SK-N-SH treated with all-trans-retinoic acid at 6 μM for 48 hours (cell line): ENCODE measurements around the gene CHRNG.

Source experiments
- ATAC-seq: fragments of 200-7000 bp; cut with Tn5 transposase; 3 replicates; pipeline ENCODE4 v1.9.1; 2020; ENCODE audit warnings: mild to moderate bottlenecking, moderate library complexity
- ARNTL ChIP-seq: fragments of 450-650 bp; formaldehyde crosslinking; IDR thresholded peaks from 2 replicates; pipeline ENCODE4 v1.5.0; 2020; ENCODE audit warnings: low read depth, mild to moderate bottlenecking, moderate library complexity, borderline replicate concordance
- BACH2 ChIP-seq: fragments of 250-450 bp; sonication (Bioruptor Pico); IDR thresholded peaks from 2 replicates; pipeline ENCODE4 v1.9.0; 2021; ENCODE audit warnings: mild to moderate bottlenecking, borderline replicate concordance
- ESRRG ChIP-seq: fragments of 250-450 bp; sonication (Bioruptor Pico); IDR thresholded peaks from 2 replicates; pipeline ENCODE4 v1.6.1; 2021; ENCODE audit warnings: mild to moderate bottlenecking
- GLIS3 ChIP-seq: fragments of 250-450 bp; sonication (Bioruptor Pico); IDR thresholded peaks from 2 replicates; pipeline ENCODE4 v1.5.0; 2020; ENCODE audit warnings: mild to moderate bottlenecking, moderate library complexity
- ISL1 ChIP-seq: fragments of 250-450 bp; sonication (Bioruptor Pico); IDR thresholded peaks from 2 replicates; pipeline ENCODE4 v2.1.2; 2022; ENCODE audit warnings: mild to moderate bottlenecking, moderate library complexity
- OSR1 ChIP-seq: fragments of 250-450 bp; sonication (Bioruptor Pico); IDR thresholded peaks from 2 replicates; pipeline ENCODE4 v1.8.0; 2022; ENCODE audit warnings: moderate library complexity, mild to moderate bottlenecking, inconsistent platforms
- RARB ChIP-seq: fragments of 250-450 bp; sonication (Bioruptor Pico); IDR thresholded peaks from 2 replicates; pipeline ENCODE4 v1.8.0; 2021; ENCODE audit warnings: mild to moderate bottlenecking, moderate library complexity
- SNAI2 ChIP-seq: fragments of 250-450 bp; sonication (Bioruptor Pico); IDR thresholded peaks from 2 replicates; pipeline ENCODE4 v1.5.0; 2020; ENCODE audit warnings: mild to moderate bottlenecking, moderate library complexity
- TCF4 ChIP-seq: fragments of 250-450 bp; sonication (Bioruptor Pico); IDR thresholded peaks from 2 replicates; pipeline ENCODE4 v1.8.0; 2021; ENCODE audit warnings: mild to moderate bottlenecking, moderate library complexity, borderline replicate concordance
- ZC3H10 ChIP-seq: fragments of 250-450 bp; sonication (Bioruptor Pico); IDR thresholded peaks from 2 replicates; pipeline ENCODE4 v1.5.1; 2021; ENCODE audit warnings: mild to moderate bottlenecking, moderate library complexity
- ZFP3 ChIP-seq: fragments of 250-450 bp; sonication (Bioruptor Pico); IDR thresholded peaks from 2 replicates; pipeline ENCODE4 v1.5.0; 2020; ENCODE audit warnings: mild to moderate bottlenecking, moderate library complexity
- ZNF565 ChIP-seq: fragments of 450-650 bp; formaldehyde crosslinking; conservative IDR thresholded peaks from 2 replicates; pipeline ENCODE4 v1.5.0; 2020; ENCODE audit warnings: low read depth, mild to moderate bottlenecking, moderate library complexity
- ZNF8 ChIP-seq: fragments of 450-650 bp; formaldehyde crosslinking; IDR thresholded peaks from 2 replicates; pipeline ENCODE4 v1.5.0; 2020; ENCODE audit warnings: mild to moderate bottlenecking, moderate library complexity
- TF ChIP-seq, protein P1 (sequence below): fragments of 250-450 bp; sonication (Bioruptor Pico); IDR thresholded peaks from 2 replicates; pipeline ENCODE4 v1.5.1; 2020; ENCODE audit warnings: low read depth, mild to moderate bottlenecking, moderate library complexity
- TF ChIP-seq, protein P2 (sequence below): fragments of 250-450 bp; sonication (Bioruptor Pico); IDR thresholded peaks from 2 replicates; pipeline ENCODE4 v1.8.0; 2021; ENCODE audit warnings: low read depth, mild to moderate bottlenecking, moderate library complexity, borderline replicate concordance
- TF ChIP-seq, protein P3 (sequence below): fragments of 250-450 bp; sonication (Bioruptor Pico); IDR thresholded peaks from 2 replicates; pipeline ENCODE4 v1.8.0; 2020; ENCODE audit warnings: mild to moderate bottlenecking, moderate library complexity, borderline replicate concordance
- TF ChIP-seq, protein P4 (sequence below): fragments of 250-450 bp; sonication (Bioruptor Pico); IDR thresholded peaks from 2 replicates; pipeline ENCODE4 v1.5.0; 2020; ENCODE audit warnings: mild to moderate bottlenecking, moderate library complexity

The CHRNG gene, protein sequence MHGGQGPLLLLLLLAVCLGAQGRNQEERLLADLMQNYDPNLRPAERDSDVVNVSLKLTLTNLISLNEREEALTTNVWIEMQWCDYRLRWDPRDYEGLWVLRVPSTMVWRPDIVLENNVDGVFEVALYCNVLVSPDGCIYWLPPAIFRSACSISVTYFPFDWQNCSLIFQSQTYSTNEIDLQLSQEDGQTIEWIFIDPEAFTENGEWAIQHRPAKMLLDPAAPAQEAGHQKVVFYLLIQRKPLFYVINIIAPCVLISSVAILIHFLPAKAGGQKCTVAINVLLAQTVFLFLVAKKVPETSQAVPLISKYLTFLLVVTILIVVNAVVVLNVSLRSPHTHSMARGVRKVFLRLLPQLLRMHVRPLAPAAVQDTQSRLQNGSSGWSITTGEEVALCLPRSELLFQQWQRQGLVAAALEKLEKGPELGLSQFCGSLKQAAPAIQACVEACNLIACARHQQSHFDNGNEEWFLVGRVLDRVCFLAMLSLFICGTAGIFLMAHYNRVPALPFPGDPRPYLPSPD

DNA sequence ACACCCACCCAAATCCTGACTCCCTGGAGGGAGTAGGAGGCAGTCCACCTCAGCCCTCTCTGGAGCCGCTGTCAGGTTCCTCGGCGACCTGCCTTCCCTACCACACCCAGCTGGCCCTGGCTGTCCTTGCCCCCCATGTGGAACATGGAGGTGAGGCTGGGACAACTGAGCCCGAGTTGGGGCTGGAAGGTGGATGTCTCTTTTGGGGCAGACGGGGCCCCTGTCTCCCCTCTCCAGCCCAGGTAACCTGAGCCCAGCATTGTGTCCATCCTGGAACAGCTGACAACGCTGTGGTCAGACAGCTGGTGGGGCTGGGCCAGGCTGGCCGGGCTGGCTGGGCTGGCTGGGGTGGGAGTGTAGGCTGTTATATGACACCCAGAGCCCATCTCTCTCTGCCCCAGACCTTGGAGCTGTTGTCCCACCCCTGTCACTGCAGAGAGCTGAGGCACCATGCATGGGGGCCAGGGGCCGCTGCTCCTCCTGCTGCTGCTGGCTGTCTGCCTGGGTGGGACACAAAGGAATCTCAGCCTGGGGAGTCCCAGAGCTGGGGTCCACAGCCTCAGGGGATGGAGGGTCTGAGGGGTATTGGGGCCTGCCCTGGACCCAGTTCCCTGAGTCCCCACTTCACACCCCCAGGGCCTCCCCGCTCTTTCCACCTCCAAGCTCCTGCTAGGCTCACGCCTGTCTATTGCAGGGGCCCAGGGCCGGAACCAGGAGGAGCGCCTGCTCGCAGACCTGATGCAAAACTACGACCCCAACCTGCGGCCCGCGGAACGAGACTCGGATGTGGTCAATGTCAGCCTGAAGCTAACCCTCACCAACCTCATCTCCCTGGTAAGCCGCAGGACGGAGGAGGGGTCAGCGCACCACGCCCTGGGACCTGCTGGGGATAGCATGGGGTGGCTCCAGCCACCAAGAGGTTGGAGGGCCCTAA, at the start of gene CHRNG:
TSS of gene CHRNG (plus strand) at position 395 of the 934 bp plus-strand sequence. CDS start at position 451, 56 bp downstream.
- TF ChIP-seq, protein P1, sequence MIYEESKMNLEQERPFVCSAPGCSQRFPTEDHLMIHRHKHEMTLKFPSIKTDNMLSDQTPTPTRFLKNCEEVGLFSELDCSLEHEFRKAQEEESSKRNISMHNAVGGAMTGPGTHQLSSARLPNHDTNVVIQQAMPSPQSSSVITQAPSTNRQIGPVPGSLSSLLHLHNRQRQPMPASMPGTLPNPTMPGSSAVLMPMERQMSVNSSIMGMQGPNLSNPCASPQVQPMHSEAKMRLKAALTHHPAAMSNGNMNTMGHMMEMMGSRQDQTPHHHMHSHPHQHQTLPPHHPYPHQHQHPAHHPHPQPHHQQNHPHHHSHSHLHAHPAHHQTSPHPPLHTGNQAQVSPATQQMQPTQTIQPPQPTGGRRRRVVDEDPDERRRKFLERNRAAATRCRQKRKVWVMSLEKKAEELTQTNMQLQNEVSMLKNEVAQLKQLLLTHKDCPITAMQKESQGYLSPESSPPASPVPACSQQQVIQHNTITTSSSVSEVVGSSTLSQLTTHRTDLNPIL (CRISPR knock-in tag): no peak
- TF ChIP-seq TCF4 (CRISPR knock-in tag) (no peak), ZNF565 (no peak), OSR1 (no peak), ESRRG (no peak), ZNF8 (CRISPR knock-in tag) (no peak), SNAI2 (CRISPR knock-in tag) (no peak), ISL1 (CRISPR knock-in tag) (no peak), GLIS3 (CRISPR knock-in tag) (no peak), ARNTL (CRISPR knock-in tag) (no peak)
- no peak; the same call in 2 of the 3 replicates for ATAC-seq

DNA sequence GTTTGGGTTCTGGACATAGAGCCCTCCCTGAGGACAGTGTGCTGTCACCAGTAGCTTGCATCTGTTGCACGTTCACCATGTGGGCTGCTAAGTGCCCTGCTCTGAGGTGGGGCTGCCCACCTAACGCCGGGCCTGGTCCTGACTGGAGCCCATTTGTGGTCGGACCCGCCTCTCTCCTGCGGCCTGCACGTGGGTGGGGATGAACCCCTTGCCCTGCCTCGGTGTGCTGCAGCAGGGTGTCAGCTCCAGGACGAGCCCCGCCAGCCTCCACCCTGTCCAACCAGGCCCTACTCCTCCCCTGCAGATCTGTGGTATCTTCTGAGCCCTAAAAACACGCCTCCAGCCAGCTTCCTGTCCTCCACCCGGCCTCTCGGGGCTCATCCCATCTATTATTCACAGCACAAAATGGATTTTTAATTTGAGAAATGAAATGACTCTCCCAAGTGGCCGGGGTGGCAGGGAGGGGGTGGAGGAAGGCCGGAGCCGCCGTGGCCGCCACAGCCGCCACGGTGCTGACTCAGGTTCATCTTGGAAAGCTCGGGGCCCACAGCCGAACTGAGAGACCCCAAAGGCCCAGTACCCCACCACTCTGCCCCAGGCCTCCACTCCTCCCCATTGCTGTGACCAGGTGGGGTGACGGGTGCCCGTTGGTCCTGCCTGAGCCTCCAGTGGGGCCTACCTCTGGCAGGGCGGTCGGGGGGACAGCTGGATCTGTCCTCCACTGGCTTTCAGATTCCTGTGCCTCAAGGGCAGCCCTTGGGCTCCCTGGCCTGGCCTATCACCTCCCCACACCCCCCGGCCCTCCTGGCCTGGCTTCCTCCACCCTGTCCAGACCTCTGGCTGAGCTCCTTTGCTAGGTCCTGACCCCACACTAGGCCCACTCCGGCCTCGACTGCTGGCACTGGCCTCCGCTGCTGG, 49.0 kb upstream of the CHRNG start:
- TF ChIP-seq, protein P2, sequence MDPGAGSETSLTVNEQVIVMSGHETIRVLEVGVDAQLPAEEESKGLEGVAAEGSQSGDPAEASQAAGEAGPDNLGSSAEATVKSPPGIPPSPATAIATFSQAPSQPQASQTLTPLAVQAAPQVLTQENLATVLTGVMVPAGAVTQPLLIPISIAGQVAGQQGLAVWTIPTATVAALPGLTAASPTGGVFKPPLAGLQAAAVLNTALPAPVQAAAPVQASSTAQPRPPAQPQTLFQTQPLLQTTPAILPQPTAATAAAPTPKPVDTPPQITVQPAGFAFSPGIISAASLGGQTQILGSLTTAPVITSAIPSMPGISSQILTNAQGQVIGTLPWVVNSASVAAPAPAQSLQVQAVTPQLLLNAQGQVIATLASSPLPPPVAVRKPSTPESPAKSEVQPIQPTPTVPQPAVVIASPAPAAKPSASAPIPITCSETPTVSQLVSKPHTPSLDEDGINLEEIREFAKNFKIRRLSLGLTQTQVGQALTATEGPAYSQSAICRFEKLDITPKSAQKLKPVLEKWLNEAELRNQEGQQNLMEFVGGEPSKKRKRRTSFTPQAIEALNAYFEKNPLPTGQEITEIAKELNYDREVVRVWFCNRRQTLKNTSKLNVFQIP (CRISPR knock-in tag): no peak
- TF ChIP-seq ZNF565: no peak
- TF ChIP-seq, protein P3, sequence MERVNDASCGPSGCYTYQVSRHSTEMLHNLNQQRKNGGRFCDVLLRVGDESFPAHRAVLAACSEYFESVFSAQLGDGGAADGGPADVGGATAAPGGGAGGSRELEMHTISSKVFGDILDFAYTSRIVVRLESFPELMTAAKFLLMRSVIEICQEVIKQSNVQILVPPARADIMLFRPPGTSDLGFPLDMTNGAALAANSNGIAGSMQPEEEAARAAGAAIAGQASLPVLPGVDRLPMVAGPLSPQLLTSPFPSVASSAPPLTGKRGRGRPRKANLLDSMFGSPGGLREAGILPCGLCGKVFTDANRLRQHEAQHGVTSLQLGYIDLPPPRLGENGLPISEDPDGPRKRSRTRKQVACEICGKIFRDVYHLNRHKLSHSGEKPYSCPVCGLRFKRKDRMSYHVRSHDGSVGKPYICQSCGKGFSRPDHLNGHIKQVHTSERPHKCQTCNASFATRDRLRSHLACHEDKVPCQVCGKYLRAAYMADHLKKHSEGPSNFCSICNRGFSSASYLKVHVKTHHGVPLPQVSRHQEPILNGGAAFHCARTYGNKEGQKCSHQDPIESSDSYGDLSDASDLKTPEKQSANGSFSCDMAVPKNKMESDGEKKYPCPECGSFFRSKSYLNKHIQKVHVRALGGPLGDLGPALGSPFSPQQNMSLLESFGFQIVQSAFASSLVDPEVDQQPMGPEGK (CRISPR knock-in tag): no peak
- no peak for TF ChIP-seq ESRRG
- TF ChIP-seq OSR1: no peak
- TF ChIP-seq ISL1 (CRISPR knock-in tag): no peak
- TF ChIP-seq RARB (CRISPR knock-in tag): no peak
- TF ChIP-seq, all 23 proteins: peak for 0

DNA sequence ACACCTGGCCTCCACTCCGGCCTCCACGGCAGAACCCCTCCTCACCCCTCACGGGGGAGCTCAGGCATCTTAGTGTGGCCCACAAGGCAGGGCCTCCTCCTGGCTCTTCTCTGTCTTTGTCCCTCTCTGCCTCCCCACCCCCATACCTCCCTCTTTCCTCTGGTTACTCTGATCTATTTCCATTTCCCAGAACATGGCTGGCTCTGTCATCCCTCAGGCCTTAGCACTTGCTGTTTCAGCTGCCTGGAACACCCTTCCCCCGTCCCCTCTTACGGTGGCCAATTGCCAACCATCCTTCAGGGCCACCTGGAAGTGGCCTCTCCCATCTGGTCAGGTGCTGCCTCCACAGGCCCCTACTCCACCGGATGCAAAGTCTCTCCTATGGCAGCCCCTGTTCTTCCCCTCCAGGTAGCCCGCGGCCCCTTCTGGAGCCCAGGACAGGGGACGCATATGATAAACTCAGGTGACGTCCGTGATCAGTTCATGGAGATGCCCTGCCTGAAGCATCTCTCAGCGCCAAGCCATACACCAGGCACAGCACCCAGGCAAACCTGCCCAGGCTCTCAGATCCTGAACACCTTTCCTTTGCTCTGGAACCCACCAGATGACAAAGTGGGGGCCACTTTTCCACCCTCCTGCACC, 48.2 kb upstream of the CHRNG start:
- no peak for ATAC-seq
- TF ChIP-seq, protein P4, sequence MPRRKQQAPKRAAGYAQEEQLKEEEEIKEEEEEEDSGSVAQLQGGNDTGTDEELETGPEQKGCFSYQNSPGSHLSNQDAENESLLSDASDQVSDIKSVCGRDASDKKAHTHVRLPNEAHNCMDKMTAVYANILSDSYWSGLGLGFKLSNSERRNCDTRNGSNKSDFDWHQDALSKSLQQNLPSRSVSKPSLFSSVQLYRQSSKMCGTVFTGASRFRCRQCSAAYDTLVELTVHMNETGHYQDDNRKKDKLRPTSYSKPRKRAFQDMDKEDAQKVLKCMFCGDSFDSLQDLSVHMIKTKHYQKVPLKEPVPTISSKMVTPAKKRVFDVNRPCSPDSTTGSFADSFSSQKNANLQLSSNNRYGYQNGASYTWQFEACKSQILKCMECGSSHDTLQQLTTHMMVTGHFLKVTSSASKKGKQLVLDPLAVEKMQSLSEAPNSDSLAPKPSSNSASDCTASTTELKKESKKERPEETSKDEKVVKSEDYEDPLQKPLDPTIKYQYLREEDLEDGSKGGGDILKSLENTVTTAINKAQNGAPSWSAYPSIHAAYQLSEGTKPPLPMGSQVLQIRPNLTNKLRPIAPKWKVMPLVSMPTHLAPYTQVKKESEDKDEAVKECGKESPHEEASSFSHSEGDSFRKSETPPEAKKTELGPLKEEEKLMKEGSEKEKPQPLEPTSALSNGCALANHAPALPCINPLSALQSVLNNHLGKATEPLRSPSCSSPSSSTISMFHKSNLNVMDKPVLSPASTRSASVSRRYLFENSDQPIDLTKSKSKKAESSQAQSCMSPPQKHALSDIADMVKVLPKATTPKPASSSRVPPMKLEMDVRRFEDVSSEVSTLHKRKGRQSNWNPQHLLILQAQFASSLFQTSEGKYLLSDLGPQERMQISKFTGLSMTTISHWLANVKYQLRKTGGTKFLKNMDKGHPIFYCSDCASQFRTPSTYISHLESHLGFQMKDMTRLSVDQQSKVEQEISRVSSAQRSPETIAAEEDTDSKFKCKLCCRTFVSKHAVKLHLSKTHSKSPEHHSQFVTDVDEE (CRISPR knock-in tag): no peak
- no peak for TF ChIP-seq ZNF8 (CRISPR knock-in tag)
- TF ChIP-seq OSR1: no peak
- TF ChIP-seq GLIS3 (CRISPR knock-in tag): no peak
- TF ChIP-seq, protein P3 (CRISPR knock-in tag): no peak
- no peak for TF ChIP-seq ARNTL (CRISPR knock-in tag)
- TF ChIP-seq BACH2 (CRISPR knock-in tag): no peak
- TF ChIP-seq ZC3H10 (CRISPR knock-in tag): no peak
- TF ChIP-seq RARB (CRISPR knock-in tag): no peak
- no peak for TF ChIP-seq ZFP3
- TF ChIP-seq TCF4 (CRISPR knock-in tag): no peak
- no peak for TF ChIP-seq ZNF565

More for the DNA sequence above, 49.0 kb upstream of the CHRNG start:
- ATAC-seq: no peak
